ENCODE data around the gene INHBE.

- TF ChIP-seq EZH2phosphoT487 (IDR thresholded peaks at IDR 0.05; ENCODE audit: borderline replicate concordance) = no peak
- TF ChIP-seq CTCF (conservative IDR thresholded peaks at IDR 0.05; ENCODE audit: low read length) = no peak
Measured at GRCh38 chr12:57497223-57498131, 42.4 kb downstream of the INHBE start.
